Astrocyte (in vitro differentiated cells and primary cell): ENCODE results near the gene WDR5. TPM values are rescaled to one million over a fixed set of nuclear protein-coding genes. Genes with fewer than 3 reads are reported as not detected.

Experiments
- DNase-seq: peaks from one replicate; pipeline ENCODE4 v3.0.0-alpha.2; 2010; ENCODE audit warnings: low read depth
- FAIRE-seq: peaks from 2 replicates; lab custom pipeline; 2011; peaks lifted over from hg19 to GRCh38; lab: Jason Lieb, UNC
- H2AFZ ChIP-seq: 2 replicates; pipeline ENCODE4 v1.6.0; 2012; ENCODE audit warnings: low read depth, low read length, inconsistent platforms
- H3K27ac ChIP-seq: 2 replicates; pipeline ENCODE4 v1.5.1; 2011; ENCODE audit warnings: low read depth, low read length, inconsistent platforms
- H3K27me3 ChIP-seq: 2 replicates; pipeline ENCODE4 v1.6.0; 2011; ENCODE audit warnings: low read length, inconsistent platforms; ENCODE audit not compliant: insufficient read depth
- H3K36me3 ChIP-seq: 2 replicates; pipeline ENCODE4 v1.5.1; 2011; ENCODE audit warnings: low read length, inconsistent platforms; ENCODE audit not compliant: insufficient read depth
- H3K4me1 ChIP-seq: 2 replicates; pipeline ENCODE4 v1.5.1; 2011; ENCODE audit warnings: low read length, inconsistent platforms; ENCODE audit not compliant: insufficient read depth
- H3K4me2 ChIP-seq: 2 replicates; pipeline ENCODE4 v1.6.0; 2012; ENCODE audit warnings: low read length, inconsistent platforms
- H3K4me3 ChIP-seq: 2 replicates; pipeline ENCODE4 v1.5.1; 2011; ENCODE audit warnings: low read depth, mild to moderate bottlenecking, low read length, inconsistent platforms; ENCODE audit not compliant: insufficient read depth
- H3K79me2 ChIP-seq: 2 replicates; pipeline ENCODE4 v1.6.0; 2012; ENCODE audit warnings: mild to moderate bottlenecking, low read length, inconsistent platforms; ENCODE audit not compliant: insufficient read depth
- H3K9ac ChIP-seq: 2 replicates; pipeline ENCODE4 v1.6.0; 2012; ENCODE audit warnings: mild to moderate bottlenecking, low read length, inconsistent platforms
- H3K9me3 ChIP-seq: 2 replicates; pipeline ENCODE4 v1.5.1; 2012; ENCODE audit warnings: low read depth, mild to moderate bottlenecking, low read length, inconsistent platforms; ENCODE audit not compliant: insufficient read depth
- H4K20me1 ChIP-seq: 2 replicates; pipeline ENCODE4 v1.6.0; 2012; ENCODE audit warnings: low read length, inconsistent platforms; ENCODE audit not compliant: insufficient read depth
- H3K27ac Mint-ChIP-seq: one replicate; pipeline ENCODE4 v1.8.0; 2021; ENCODE audit warnings: mild to moderate bottlenecking, mixed read lengths; ENCODE audit not compliant: unreplicated experiment
- H3K27me3 Mint-ChIP-seq: one replicate; pipeline ENCODE4 v1.8.0; 2021; ENCODE audit warnings: low read depth, mixed read lengths; ENCODE audit not compliant: unreplicated experiment
- H3K36me3 Mint-ChIP-seq: one replicate; pipeline ENCODE4 v1.8.0; 2021; ENCODE audit warnings: low read depth, mixed read lengths; ENCODE audit not compliant: unreplicated experiment
- H3K4me1 Mint-ChIP-seq: one replicate; pipeline ENCODE4 v1.8.0; 2021; ENCODE audit warnings: low read depth, mixed read lengths; ENCODE audit not compliant: unreplicated experiment
- H3K4me3 Mint-ChIP-seq: one replicate; pipeline ENCODE4 v1.8.0; 2021; ENCODE audit warnings: mild to moderate bottlenecking, moderate library complexity, mixed read lengths; ENCODE audit not compliant: unreplicated experiment
- H3K9me3 Mint-ChIP-seq: one replicate; pipeline ENCODE4 v1.8.0; 2021; ENCODE audit warnings: mild to moderate bottlenecking, mixed read lengths; ENCODE audit not compliant: unreplicated experiment
- EZH2 ChIP-seq: IDR thresholded peaks from 2 replicates; pipeline ENCODE4 v1.6.1; 2012; ENCODE audit warnings: mild to moderate bottlenecking, low read length, inconsistent platforms; ENCODE audit not compliant: insufficient read depth
- total RNA-seq: library from RNA; stranded (reverse); gene quantifications from 2 replicates; pipeline ENCODE4 v1.2.1, GENCODE V29; 2021
- TF ChIP-seq, protein P1 (sequence below): IDR thresholded peaks from 2 replicates; pipeline ENCODE4 v1.5.1; 2011; ENCODE audit warnings: low read depth, mild to moderate bottlenecking, inconsistent platforms, low read length, moderate library complexity; ENCODE audit not compliant: insufficient read depth

The WDR5 gene
- total RNA-seq, 1 donor from 2014 or later, result 28.1 TPM

DNA sequence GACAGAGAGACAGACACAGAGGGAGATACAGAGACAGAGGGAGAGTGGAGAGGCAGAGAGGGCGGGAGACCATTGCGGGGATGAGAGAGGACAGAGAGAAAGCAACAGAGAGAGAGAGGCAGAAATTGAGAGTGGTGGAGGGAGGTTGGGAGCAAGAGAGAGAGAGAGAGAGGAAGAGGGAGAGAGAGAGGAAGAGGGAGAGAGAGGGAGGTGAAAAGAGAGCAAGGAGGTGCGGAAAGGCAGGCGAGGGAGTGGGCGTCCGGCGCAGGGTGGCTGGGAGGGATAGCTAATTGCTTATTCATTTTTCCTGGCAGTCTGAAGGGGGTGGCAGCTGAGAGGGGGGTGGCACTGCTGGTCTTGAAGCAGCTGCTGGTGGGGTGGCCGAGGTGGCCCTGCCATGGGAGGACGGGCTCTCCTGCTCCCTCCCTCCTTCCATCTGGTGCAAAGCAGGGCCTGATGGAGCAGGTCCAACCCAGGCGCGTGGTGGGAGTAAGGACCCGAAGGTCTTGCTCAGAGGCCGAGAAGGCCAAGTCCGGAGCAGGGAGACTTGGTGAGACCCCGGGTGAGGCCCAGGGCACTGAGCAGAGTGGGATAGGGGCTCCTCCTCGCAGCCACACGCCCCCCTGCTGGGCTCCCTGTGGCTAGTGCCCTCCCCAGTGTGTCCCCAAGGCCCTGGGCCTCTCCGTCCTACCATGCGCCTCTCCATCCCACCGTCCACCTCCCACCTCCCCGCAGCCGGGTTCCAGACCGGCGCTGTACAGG is 53.8 kb downstream of the WDR5 start:
- H3K4me2 ChIP-seq, result peak overlapping the region; percentile 77
- no peak overlapping the region for H3K27ac ChIP-seq
- peaks cover 15% of the 10 kb centered on the region for H3K4me1 ChIP-seq
- H2AFZ ChIP-seq, result peak overlapping the region; percentile 58
- DNase-seq (peak; percentile 39), FAIRE-seq (no peak)
- H3K27ac Mint-ChIP-seq, result no peak overlapping the region
- no peaks in the 10 kb centered on the region for H3K36me3 ChIP-seq
- H3K9ac ChIP-seq, result peak overlapping the region; percentile 45
- no peak overlapping the region for H3K4me3 Mint-ChIP-seq
- peaks cover 2% of the 10 kb centered on the region for H3K9me3 Mint-ChIP-seq
- H3K27me3 ChIP-seq, result peaks cover 16% of the 10 kb centered on the region
- TF ChIP-seq, protein P1, sequence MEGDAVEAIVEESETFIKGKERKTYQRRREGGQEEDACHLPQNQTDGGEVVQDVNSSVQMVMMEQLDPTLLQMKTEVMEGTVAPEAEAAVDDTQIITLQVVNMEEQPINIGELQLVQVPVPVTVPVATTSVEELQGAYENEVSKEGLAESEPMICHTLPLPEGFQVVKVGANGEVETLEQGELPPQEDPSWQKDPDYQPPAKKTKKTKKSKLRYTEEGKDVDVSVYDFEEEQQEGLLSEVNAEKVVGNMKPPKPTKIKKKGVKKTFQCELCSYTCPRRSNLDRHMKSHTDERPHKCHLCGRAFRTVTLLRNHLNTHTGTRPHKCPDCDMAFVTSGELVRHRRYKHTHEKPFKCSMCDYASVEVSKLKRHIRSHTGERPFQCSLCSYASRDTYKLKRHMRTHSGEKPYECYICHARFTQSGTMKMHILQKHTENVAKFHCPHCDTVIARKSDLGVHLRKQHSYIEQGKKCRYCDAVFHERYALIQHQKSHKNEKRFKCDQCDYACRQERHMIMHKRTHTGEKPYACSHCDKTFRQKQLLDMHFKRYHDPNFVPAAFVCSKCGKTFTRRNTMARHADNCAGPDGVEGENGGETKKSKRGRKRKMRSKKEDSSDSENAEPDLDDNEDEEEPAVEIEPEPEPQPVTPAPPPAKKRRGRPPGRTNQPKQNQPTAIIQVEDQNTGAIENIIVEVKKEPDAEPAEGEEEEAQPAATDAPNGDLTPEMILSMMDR, result no peak
- no peak for TF ChIP-seq EZH2
- no peak overlapping the region for H3K4me3 ChIP-seq
- peaks cover 6% of the 10 kb centered on the region for H3K4me1 Mint-ChIP-seq
- H3K9me3 ChIP-seq, result no peaks in the 10 kb centered on the region
- peaks cover 29% of the 10 kb centered on the region for H3K27me3 Mint-ChIP-seq
- H3K79me2 ChIP-seq, result no peaks in the 10 kb centered on the region
- H3K36me3 Mint-ChIP-seq, result no peaks in the 10 kb centered on the region
- H4K20me1 ChIP-seq, result no peaks in the 10 kb centered on the region

DNA sequence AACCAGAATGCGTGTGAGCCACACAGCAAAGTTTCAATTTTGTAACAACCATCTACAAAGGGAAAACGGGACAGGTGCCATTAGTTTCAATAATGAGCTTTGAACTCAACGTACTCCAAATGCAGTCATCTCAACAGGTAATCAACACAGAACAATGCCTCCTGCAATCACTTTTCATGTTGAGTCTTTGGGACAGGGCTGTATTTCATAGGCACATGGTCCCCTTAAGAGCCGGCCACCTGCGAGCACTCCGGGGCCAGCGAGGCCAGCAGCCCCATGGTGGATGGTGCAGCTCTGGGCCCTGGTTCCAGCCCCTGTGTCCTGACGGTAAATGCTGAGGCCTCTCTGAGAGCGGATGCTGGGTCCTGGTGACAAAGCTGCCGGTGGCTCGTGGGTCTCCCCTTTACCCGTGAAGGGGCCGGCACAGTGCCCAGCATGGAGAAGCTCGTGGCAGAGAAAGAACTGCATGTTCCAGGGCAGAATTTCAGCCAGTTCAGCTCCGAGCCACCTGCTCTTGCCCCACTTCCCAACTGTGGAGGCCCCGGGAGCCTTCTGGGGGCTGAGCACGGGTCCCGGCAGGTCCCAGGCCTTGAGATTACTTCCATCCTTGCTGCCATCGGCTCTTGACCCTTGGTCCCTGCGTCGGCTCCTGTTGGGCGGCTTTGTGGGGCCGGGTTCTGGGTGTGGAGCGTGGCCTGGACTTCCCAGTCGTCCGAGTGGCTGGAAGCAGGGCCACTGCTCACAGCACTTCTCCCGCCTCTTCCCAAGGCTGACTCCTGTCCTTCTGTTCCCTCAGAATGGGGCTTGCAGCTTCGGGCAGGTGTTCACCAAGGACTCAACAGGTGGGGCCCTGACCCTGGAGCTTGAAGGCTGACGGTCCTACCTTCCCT is 54.6 kb downstream of the WDR5 start:
- no peaks in the 10 kb centered on the region for H3K79me2 ChIP-seq
- no peak overlapping the region for H3K4me2 ChIP-seq
- Mint-ChIP-seq H3K4me1 (peaks cover 6% of the 10 kb centered on the region), H3K27me3 (peaks cover 29% of the 10 kb centered on the region), H3K4me3 (no peak overlapping the region), H3K36me3 (no peaks in the 10 kb centered on the region), H3K9me3 (peaks cover 2% of the 10 kb centered on the region), H3K27ac (no peak overlapping the region)
- peaks cover 15% of the 10 kb centered on the region for H3K4me1 ChIP-seq
- H3K4me3 ChIP-seq, result no peak overlapping the region
- no peak for DNase-seq
- H3K27me3 ChIP-seq, result peaks cover 16% of the 10 kb centered on the region
- H4K20me1 ChIP-seq, result no peaks in the 10 kb centered on the region
- H3K9ac ChIP-seq, result no peak overlapping the region
- no peak for TF ChIP-seq EZH2
- TF ChIP-seq, protein P1, result no peak
- H2AFZ ChIP-seq, result no peak overlapping the region
- H3K27ac ChIP-seq, result no peak overlapping the region
- no peaks in the 10 kb centered on the region for H3K9me3 ChIP-seq
- no peaks in the 10 kb centered on the region for H3K36me3 ChIP-seq
- FAIRE-seq, result no peak
